PC-9 (cell line): ENCODE measurements around the gene CALCOCO2.

Experiments used
- EZH2 ChIP-seq: fragments of 200-600 bp; sonication (generic); IDR thresholded peaks from 2 replicates; pipeline ENCODE4 v1.8.0; 2017; ENCODE audit warnings: antibody characterized with exemption, low read depth
- TF ChIP-seq, protein P1 (sequence below): fragments of 200-600 bp; sonication (generic); conservative IDR thresholded peaks from 2 replicates; pipeline ENCODE4 v1.6.1; 2017; ENCODE audit warnings: mixed run types, antibody characterized with exemption, mild to moderate bottlenecking, moderate library complexity

DNA sequence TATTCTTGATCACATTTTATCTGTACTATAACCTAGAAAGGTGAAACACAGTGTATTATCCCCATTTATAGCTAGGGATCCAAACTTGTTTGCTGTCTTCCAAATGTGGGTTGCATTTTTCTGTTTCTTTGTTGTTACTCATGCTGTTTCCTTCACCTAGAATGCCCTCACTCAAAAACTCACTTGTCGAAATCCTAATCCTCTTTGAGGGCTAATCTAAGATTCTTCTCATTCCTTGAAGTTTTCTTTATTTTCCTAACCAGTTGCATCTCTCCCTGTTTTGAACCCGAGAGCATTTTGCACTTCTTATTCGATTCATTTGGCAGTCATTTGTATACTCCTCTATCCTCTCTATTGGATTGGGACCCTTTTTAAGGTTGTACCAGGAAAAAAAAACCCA is 9.6 kb downstream of the CALCOCO2 start:
- TF ChIP-seq, protein P1, sequence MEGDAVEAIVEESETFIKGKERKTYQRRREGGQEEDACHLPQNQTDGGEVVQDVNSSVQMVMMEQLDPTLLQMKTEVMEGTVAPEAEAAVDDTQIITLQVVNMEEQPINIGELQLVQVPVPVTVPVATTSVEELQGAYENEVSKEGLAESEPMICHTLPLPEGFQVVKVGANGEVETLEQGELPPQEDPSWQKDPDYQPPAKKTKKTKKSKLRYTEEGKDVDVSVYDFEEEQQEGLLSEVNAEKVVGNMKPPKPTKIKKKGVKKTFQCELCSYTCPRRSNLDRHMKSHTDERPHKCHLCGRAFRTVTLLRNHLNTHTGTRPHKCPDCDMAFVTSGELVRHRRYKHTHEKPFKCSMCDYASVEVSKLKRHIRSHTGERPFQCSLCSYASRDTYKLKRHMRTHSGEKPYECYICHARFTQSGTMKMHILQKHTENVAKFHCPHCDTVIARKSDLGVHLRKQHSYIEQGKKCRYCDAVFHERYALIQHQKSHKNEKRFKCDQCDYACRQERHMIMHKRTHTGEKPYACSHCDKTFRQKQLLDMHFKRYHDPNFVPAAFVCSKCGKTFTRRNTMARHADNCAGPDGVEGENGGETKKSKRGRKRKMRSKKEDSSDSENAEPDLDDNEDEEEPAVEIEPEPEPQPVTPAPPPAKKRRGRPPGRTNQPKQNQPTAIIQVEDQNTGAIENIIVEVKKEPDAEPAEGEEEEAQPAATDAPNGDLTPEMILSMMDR, result no peak
- no peak for TF ChIP-seq EZH2
